ENCODE measurements around the gene EFNA2. TPM values are rescaled to one million over a fixed set of nuclear protein-coding genes. Genes with fewer than 3 reads are reported as not detected.

The EFNA2 gene
- total RNA-seq, 1 experiment from 2014 or later = 14.3 TPM

GRCh38 chr19:1293782-1294604, 8.3 kb downstream of the EFNA2 start:
- Histone ChIP-seq H4K91ac (ENCODE audit: insufficient read length, low read depth, low read length) (no peak overlapping the region), H3K4ac (ENCODE audit: low read depth, low read length) (no peak overlapping the region), H3K79me2 (ENCODE audit: insufficient read depth, low read length) (peaks cover 1% of the 10 kb centered on the region; the same call in 1 of the 2 replicates), H4K20me1 (ENCODE audit: control insufficient read depth, insufficient read depth, insufficient read length) (no peaks in the 10 kb centered on the region), H2BK20ac (ENCODE audit: low read depth, low read length, poor library complexity, severe bottlenecking) (no peak overlapping the region), H3T11ph (ENCODE audit: low read length) (no peak overlapping the region), H4K8ac (replicated peaks; ENCODE audit: insufficient read length, low read depth, low read length) (no peak overlapping the region), H2AK5ac (ENCODE audit: insufficient read length, low read length) (no peak overlapping the region), H3K27ac (ENCODE audit: insufficient read length, low read depth, low read length) (no peak overlapping the region), H2AFZ (ENCODE audit: low read length) (no peak overlapping the region), H3K4me2 (ENCODE audit: insufficient read depth, insufficient read length, low read length) (no peak overlapping the region), H3K23ac (ENCODE audit: insufficient read length, low read depth, low read length) (no peak overlapping the region), H2BK15ac (ENCODE audit: low read depth, low read length) (no peak overlapping the region), H3K23me2 (ENCODE audit: insufficient read length, low read depth, low read length, poor library complexity, severe bottlenecking) (no peaks in the 10 kb centered on the region), H3K18ac (ENCODE audit: insufficient read length, low read depth, low read length) (no peak overlapping the region), H3K4me1 (ENCODE audit: insufficient read depth, low read length) (no peaks in the 10 kb centered on the region), H2BK12ac (ENCODE audit: insufficient read length, low read depth, low read length) (no peak overlapping the region), H2BK120ac (ENCODE audit: low read depth, low read length, poor library complexity, severe bottlenecking) (no peak overlapping the region), H3K79me1 (ENCODE audit: insufficient read depth, low read depth, low read length, poor library complexity, severe bottlenecking) (no peaks in the 10 kb centered on the region), H3K9me3 (ENCODE audit: control insufficient read depth, low read depth, low read length) (no peaks in the 10 kb centered on the region), H3K14ac (ENCODE audit: insufficient read depth, low read length) (no peak overlapping the region), H3K9ac (ENCODE audit: extremely low read depth, insufficient read length, low read length) (no peak overlapping the region), H4K5ac (ENCODE audit: insufficient read length, low read depth, low read length) (no peak overlapping the region), H3K56ac (ENCODE audit: insufficient read length, low read depth, low read length) (no peak overlapping the region), H3K27me3 (ENCODE audit: insufficient read depth, low read length) (no peaks in the 10 kb centered on the region), H2BK5ac (ENCODE audit: insufficient read length, low read length) (no peak overlapping the region)
- Mint-ChIP-seq H3K4me3 (0 out of 5 replicates have a peak overlapping the region, but pooled peaks of 1 of the 2 experiments have one; percentile 77), H3K27me3 (ENCODE audit: low read depth) (peaks cover 13% of the 10 kb centered on the region), H3K9me3 (no peaks in the 10 kb centered on the region), H3K27ac (no peak overlapping the region), H3K36me3 (ENCODE audit: insufficient read depth in 1 of 3, low read depth in 3 of 3) (peaks cover 0 to 4% (median 2%) of the 10 kb centered on the region in 3 experiments; a peak in 2 of 7 replicates), H3K4me1 (peaks cover 0 to 12% of the 10 kb centered on the region in 2 experiments; a peak in 2 of 4 replicates)
- DNase-seq = no peak
- no peak for TF ChIP-seq CTCF (conservative IDR thresholded peaks at IDR 0.05)
- WGBS (ENCODE audit: extremely low coverage, insufficient read length, low lambda C conversion rate) = no CpG with 5 or more reads among the region's 35 CpGs
